HG02610 (cell line): ENCODE measurements around the gene ARHGAP31.
A peak's percentile ranks its signal among the peaks of the same experiment; 100 is the strongest.
"Not testable (repeated sequence)": the region's sequence is repeated elsewhere in the genome, so short reads cannot be mapped to it uniquely, and the experiment has no call there.

ENCODE experiments used
- ATAC-seq: cut with Tn5 transposase; IDR thresholded peaks from one replicate; pipeline ENCODE4 v1.9.1; 2021; ENCODE audit warnings: mild to moderate bottlenecking, moderate library complexity; ENCODE audit not compliant: unreplicated experiment

ARHGAP31 gene, protein sequence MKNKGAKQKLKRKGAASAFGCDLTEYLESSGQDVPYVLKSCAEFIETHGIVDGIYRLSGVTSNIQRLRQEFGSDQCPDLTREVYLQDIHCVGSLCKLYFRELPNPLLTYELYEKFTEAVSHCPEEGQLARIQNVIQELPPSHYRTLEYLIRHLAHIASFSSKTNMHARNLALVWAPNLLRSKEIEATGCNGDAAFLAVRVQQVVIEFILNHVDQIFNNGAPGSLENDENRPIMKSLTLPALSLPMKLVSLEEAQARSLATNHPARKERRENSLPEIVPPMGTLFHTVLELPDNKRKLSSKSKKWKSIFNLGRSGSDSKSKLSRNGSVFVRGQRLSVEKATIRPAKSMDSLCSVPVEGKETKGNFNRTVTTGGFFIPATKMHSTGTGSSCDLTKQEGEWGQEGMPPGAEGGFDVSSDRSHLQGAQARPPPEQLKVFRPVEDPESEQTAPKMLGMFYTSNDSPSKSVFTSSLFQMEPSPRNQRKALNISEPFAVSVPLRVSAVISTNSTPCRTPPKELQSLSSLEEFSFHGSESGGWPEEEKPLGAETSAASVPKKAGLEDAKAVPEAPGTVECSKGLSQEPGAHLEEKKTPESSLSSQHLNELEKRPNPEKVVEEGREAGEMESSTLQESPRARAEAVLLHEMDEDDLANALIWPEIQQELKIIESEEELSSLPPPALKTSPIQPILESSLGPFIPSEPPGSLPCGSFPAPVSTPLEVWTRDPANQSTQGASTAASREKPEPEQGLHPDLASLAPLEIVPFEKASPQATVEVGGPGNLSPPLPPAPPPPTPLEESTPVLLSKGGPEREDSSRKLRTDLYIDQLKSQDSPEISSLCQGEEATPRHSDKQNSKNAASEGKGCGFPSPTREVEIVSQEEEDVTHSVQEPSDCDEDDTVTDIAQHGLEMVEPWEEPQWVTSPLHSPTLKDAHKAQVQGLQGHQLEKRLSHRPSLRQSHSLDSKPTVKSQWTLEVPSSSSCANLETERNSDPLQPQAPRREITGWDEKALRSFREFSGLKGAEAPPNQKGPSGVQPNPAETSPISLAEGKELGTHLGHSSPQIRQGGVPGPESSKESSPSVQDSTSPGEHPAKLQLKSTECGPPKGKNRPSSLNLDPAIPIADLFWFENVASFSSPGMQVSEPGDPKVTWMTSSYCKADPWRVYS (N-terminal part only)

GRCh38 chr3:119293871-119294695 is at the start of gene ARHGAP31:
TSS of gene ARHGAP31 (plus strand) at chr3:119294383. CDS start at chr3:119294905, 522 bp downstream.
- ATAC-seq = peak; percentile 75

DNA sequence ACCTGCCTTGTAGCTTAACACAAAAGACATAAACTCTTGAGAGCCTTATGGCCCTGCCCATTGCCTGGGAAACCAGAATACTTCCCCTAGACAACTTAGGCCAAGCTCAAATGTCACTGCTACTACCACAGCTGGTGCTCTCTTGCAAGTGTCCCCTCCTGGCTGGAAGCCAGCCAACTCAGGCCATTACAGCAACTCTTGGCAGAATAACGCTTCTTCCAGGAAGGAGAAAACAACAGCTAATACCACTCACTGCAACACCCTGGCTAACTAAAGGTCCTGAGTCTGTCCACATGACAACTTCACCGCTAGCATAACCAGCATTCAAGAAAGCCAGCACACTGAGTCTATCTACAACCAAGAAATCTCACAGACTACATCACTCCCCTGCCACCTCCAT is 48.4 kb upstream of the ARHGAP31 start:
- ATAC-seq = no peak

GRCh38 chr3:119255214-119255613 is 39.0 kb upstream of the ARHGAP31 start:
- ATAC-seq = no peak

- ATAC-seq = no peak
These were observed 37.1 kb upstream of the ARHGAP31 start for GRCh38 chr3:119257111-119257510.

GRCh38 chr3:119257654-119258410 is 36.4 kb upstream of the ARHGAP31 start:
- ATAC-seq = peak; percentile 70

GRCh38 chr3:119258915-119259314 is 35.3 kb upstream of the ARHGAP31 start:
- ATAC-seq = peak; percentile 92

GRCh38 chr3:119259821-119260220 is 34.4 kb upstream of the ARHGAP31 start:
- no peak for ATAC-seq

- ATAC-seq = no peak
These were observed 33.1 kb upstream of the ARHGAP31 start for GRCh38 chr3:119261055-119261454.

DNA sequence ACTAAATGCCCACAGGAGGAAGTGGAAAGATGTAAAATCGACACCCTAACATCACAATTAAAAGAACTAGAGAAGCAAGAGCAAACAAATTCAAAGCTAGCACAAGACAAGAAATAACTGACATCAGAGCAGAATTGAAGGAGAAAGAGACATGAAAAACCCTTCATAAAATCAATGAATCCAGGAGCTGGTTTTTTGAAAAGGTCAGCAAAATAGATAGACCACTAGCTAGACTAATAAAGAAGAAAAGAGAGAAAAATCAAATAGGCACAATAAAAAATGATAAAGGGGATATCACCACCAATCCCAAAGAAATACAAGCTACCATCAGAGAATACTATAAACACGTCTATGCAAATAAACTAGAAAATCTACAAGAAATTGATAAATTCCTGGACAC is 24.0 kb upstream of the ARHGAP31 start:
- not testable (repeated sequence) for ATAC-seq

DNA sequence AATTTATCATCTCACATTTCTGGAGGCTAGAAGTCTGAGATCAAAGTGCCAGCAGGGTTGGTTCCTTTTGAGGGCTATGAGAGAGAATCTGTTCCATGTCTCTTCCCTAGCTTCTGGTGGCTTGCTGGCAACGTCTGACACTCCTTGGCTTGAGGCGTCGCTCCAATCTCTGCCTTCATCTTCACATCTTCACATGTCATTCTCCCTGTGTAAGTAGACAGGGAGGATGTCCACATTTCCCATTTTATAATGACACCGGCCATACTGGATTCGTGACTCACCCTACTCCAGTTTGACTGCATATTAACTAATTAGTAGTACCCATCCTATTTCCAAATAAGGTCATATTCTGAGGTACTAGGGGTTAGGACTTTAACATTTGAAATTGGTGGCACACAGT is 17.5 kb upstream of the ARHGAP31 start:
- no peak for ATAC-seq

- ATAC-seq = no peak
These were observed 15.1 kb upstream of the ARHGAP31 start for GRCh38 chr3:119279101-119279554.

DNA sequence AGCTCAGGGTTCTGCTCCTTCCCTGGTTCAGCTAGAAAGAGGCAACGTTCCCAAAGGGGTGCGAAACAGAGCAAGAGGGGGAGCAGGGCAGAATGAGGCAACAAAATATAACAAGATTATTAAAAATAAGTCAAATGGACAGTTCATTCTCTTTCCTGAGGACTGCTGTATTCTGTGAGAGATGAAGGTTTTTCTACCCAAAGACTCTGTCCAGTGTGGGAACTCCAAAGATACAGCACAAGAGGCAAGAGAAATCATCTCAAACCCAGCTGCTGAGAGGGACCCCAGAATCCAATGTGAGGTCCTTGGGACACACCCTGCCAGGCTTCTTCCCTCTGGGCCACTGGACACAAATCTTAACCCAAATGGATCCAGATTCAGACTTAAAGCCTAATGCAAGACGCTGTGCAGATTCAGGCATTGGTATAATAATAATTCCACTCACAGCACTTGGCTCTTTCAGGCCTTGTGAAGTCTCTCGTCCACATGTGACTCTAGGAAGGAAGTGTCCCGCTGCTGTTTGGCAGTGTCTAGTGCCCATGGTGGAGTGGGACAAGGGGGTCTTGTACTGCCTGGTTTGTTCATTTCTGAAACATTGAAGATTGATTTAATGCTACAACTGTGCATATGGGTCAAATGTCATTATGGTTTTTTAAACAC is 14.5 kb upstream of the ARHGAP31 start:
- ATAC-seq = no peak

DNA sequence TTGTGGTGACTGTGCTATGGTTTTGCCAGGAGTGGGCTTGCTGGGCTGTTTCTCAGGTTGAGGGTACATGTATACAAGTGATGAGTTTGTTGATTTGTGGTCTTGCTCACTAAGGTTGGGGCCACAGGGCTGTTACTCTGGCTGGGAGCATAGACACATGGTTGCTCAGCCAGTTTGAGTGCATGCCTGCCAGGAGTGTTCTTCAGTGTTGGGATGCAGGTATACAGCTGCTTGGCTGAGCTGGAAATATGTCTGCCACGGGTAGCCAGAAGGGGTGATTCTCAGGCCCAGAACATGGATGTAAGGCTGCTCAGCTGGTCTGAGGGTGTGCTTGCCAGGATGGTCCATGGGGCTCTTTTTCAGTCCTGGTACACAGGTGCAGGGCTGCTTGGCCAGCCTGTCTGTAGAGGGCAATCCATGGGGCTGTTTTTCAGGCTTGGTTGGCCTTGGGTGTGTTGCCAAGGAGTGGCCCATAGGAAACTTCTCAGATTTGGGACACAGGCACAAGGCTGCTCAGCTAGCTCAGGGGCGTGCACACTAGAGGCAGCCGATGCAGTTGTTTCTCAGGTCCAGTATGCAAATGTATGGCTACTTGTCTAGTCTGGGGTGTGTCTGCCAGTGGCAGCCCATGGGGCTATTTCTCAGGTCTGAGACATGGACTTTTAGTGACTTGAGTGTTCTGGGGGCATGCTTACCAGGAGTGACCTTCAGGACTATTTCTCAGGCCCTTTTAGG is 5.3 kb upstream of the ARHGAP31 start:
- ATAC-seq = no peak

DNA sequence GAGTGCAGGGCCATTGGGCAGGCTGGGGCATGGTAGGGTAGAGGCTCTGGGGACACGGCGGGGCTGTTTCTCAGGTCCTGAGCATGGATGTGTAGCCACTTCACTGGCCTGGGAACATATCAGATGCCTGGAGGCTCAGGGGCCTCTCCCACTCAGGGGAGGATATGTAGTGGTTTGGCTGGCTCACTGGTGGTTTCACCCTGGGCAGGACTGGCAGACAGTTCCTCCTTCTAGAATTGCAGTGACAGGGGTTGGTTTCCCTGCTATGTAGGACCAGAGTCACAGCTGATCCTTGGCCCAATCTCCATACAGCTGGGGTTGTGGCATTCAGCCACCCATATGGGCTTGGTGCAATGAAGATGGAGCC is 4.8 kb upstream of the ARHGAP31 start:
- no peak for ATAC-seq

GRCh38 chr3:119290613-119291012 is 3.6 kb upstream of the ARHGAP31 start:
- ATAC-seq = no peak

DNA sequence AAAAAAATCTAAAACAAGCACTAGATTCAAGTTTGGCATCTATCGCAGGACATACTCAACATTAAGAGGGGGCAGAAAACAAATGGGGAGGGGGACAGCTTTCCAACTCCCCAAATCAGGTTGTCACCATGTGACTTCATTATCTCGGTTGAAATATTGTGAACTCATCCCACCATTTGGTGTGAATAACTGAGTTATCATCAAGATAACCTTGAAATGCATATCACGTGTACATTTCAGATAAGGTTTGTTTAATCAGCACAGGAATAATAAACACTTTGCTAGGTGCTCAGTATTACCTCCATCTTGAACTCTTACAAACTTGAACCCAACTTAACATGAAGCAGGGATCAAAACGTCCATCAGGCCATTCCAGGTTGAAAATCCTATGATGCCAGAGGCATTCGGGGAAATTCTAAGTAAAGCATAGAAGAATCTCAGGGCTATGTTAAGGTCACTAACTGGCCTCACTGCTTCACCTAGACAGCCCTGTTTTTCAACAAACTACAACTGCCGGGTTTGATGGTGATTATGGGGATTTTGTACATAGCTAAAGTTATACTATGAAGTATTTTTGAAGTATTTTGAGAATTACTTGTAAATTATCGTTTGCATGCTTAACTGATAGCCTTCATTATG is 3.0 kb upstream of the ARHGAP31 start:
- ATAC-seq = no peak

- ATAC-seq = no peak
These were observed 1.5 kb upstream of the ARHGAP31 start for GRCh38 chr3:119292666-119293065.
